SU-DHL-6 (cell line): ENCODE results near the gene ARHGAP33.

Experiments used
- H2AFZ ChIP-seq: fragments of 200-600 bp; sonication (generic); 2 replicates; pipeline ENCODE4 v1.6.1; 2014; ENCODE audit warnings: low read depth, mild to moderate bottlenecking, moderate library complexity, mixed read lengths, antibody characterized with exemption, low read length; ENCODE audit not compliant: severe bottlenecking
- H3F3A ChIP-seq: fragments of 200-600 bp; shearing (Covaris generic); 2 replicates; pipeline ENCODE4 v1.6.0; 2016; ENCODE audit warnings: antibody characterized with exemption, mild to moderate bottlenecking; ENCODE audit not compliant: insufficient read depth
- H3K27ac ChIP-seq: fragments of 200-600 bp; sonication (generic); 2 replicates; pipeline ENCODE4 v1.5.1; 2016; ENCODE audit warnings: low read depth, mild to moderate bottlenecking, low read length, moderate library complexity, mixed read lengths
- H3K27me3 ChIP-seq: fragments of 200-600 bp; sonication (generic), shearing (Covaris generic); 2 replicates; pipeline ENCODE4 v1.6.0; 2014; ENCODE audit warnings: mild to moderate bottlenecking, low read length
- H3K36me3 ChIP-seq: fragments of 200-600 bp; sonication (generic); 2 replicates; pipeline ENCODE4 v1.6.1; 2014; ENCODE audit warnings: mild to moderate bottlenecking, low read length, mixed read lengths
- H3K4me2 ChIP-seq: fragments of 300-600, 200-600 bp; shearing (Covaris generic), sonication (generic); 2 replicates; pipeline ENCODE4 v1.6.0; 2014; ENCODE audit warnings: low read length, low read depth, mild to moderate bottlenecking; ENCODE audit not compliant: poor library complexity, severe bottlenecking
- H3K4me3 ChIP-seq: fragments of 200-600 bp; sonication (generic); 2 replicates; pipeline ENCODE4 v1.5.1; 2014; ENCODE audit warnings: antibody characterized with exemption, low read length, mild to moderate bottlenecking, mixed read lengths; ENCODE audit not compliant: insufficient read depth, poor library complexity, severe bottlenecking
- H3K79me2 ChIP-seq: fragments of 200-600 bp; sonication (generic); 2 replicates; pipeline ENCODE4 v1.6.1; 2014; ENCODE audit warnings: mild to moderate bottlenecking, low read length, moderate library complexity; ENCODE audit not compliant: insufficient read depth
- H3K9ac ChIP-seq: fragments of 200-600 bp; sonication (generic); 2 replicates; pipeline ENCODE4 v1.7.0; 2014; ENCODE audit warnings: mild to moderate bottlenecking, low read length
- H3K9me2 ChIP-seq: fragments of 200-600 bp; sonication (generic); replicated peaks from 2 replicates; pipeline ENCODE4 v1.6.1; 2014; ENCODE audit warnings: low read length; ENCODE audit not compliant: insufficient read depth
- H3K9me3 ChIP-seq: fragments of 200-600 bp; sonication (generic); 2 replicates; pipeline ENCODE4 v1.6.1; 2014; ENCODE audit warnings: low read length, mixed read lengths; ENCODE audit not compliant: insufficient read depth
- H4K20me1 ChIP-seq: fragments of 200-600 bp; sonication (generic); 2 replicates; pipeline ENCODE4 v1.6.1; 2014; ENCODE audit warnings: low read depth, mild to moderate bottlenecking, antibody characterized with exemption, low read length, moderate library complexity, mixed read lengths
- EZH2phosphoT487 ChIP-seq: fragments of 200-600 bp; sonication (generic), shearing (Covaris generic); conservative IDR thresholded peaks from 2 replicates; pipeline ENCODE4 v1.6.1; 2018; ENCODE audit warnings: mild to moderate bottlenecking, antibody characterized with exemption, low read length, moderate library complexity, mixed read lengths
- TF ChIP-seq, protein P1 (sequence below): fragments of 200-600 bp; sonication (generic); IDR thresholded peaks from one replicate; pipeline ENCODE4 v1.5.1; 2017; ENCODE audit warnings: antibody characterized with exemption, mild to moderate bottlenecking, low read length, moderate library complexity; ENCODE audit not compliant: insufficient read depth, poor library complexity, severe bottlenecking

ARHGAP33 gene

DNA sequence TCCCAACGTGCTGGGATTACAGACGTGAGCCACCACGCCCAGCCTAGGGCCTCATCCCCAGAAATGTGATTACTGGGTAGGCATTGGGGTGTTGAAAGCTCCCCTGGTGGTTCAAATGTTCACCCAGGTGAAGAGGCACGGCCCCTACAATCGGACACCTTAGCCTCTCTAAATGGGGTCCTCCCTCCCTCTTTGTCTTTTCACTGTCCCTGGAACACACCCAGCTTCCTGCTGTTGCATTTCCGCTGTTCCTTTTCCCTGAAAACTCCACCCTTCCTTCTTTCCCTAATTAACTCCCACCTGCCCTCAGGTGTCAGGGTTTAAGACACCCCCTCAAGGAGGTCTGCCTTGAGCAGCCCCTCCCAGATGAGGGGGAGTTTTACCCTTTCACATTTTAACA is 40.9 kb downstream of the ARHGAP33 start:
- no peaks in the 10 kb centered on the region for H4K20me1 ChIP-seq
- H3K4me3 ChIP-seq, result no peak overlapping the region
- H2AFZ ChIP-seq, result no peak overlapping the region
- H3K9me3 ChIP-seq, result no peaks in the 10 kb centered on the region
- H3K4me2 ChIP-seq, result no peak overlapping the region
- no peak overlapping the region for H3K27ac ChIP-seq
- no peaks in the 10 kb centered on the region for H3K36me3 ChIP-seq
- H3K27me3 ChIP-seq, result no peaks in the 10 kb centered on the region
- H3K9ac ChIP-seq, result no peak overlapping the region
- no peaks in the 10 kb centered on the region for H3K9me2 ChIP-seq
- TF ChIP-seq, protein P1, sequence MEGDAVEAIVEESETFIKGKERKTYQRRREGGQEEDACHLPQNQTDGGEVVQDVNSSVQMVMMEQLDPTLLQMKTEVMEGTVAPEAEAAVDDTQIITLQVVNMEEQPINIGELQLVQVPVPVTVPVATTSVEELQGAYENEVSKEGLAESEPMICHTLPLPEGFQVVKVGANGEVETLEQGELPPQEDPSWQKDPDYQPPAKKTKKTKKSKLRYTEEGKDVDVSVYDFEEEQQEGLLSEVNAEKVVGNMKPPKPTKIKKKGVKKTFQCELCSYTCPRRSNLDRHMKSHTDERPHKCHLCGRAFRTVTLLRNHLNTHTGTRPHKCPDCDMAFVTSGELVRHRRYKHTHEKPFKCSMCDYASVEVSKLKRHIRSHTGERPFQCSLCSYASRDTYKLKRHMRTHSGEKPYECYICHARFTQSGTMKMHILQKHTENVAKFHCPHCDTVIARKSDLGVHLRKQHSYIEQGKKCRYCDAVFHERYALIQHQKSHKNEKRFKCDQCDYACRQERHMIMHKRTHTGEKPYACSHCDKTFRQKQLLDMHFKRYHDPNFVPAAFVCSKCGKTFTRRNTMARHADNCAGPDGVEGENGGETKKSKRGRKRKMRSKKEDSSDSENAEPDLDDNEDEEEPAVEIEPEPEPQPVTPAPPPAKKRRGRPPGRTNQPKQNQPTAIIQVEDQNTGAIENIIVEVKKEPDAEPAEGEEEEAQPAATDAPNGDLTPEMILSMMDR, result no peak
- TF ChIP-seq EZH2phosphoT487, result no peak
- H3K79me2 ChIP-seq, result no peaks in the 10 kb centered on the region
- no peaks in the 10 kb centered on the region for H3F3A ChIP-seq

DNA sequence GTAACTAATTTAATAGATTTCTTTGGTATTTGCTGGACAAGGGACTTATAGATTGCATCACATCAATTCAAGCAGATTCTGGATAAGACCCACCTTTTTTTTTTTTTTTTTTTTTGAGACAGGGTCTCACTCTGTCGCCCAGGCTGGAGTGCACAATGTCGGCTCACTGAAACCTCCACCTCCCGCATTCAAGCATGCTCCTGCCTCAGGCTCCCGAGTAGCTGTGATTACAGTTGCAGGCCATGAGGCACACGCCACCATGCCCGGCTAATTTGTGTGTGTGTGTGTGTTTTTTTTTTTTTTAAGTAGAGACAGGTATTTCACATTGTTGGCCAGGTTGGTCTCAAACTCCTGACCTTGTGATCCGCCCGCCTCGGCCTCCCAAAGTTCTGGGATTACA is 41.5 kb downstream of the ARHGAP33 start:
- no peak overlapping the region for H3K9ac ChIP-seq
- no peak overlapping the region for H3K4me3 ChIP-seq
- no peaks in the 10 kb centered on the region for H3K36me3 ChIP-seq
- H4K20me1 ChIP-seq, result no peaks in the 10 kb centered on the region
- TF ChIP-seq EZH2phosphoT487, result no peak
- TF ChIP-seq, protein P1, result no peak
- H3K4me2 ChIP-seq, result no peak overlapping the region
- no peaks in the 10 kb centered on the region for H3F3A ChIP-seq
- H3K9me3 ChIP-seq, result no peaks in the 10 kb centered on the region
- H3K27me3 ChIP-seq, result no peaks in the 10 kb centered on the region
- H3K79me2 ChIP-seq, result no peaks in the 10 kb centered on the region
- no peak overlapping the region for H2AFZ ChIP-seq
- no peak overlapping the region for H3K27ac ChIP-seq
- no peaks in the 10 kb centered on the region for H3K9me2 ChIP-seq

DNA sequence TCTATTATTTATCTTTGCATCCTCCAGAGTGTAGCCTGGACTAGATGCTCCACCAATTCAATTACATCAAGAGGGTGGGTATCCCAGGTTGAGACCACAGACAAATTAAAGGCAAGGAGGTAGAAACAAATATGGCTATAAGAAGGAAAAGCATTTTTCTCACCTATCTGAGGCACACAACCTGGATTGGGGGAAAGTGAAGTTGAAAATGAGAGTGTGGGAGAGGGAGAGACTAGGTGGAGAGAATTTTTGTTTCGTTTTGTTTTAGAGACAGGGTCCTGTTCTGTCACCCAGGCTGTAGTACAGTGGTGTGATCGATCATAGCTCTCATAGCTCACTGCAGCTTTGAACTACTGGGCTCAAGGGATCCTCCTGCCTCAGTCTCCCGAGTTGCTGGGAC is 43.1 kb downstream of the ARHGAP33 start:
- no peaks in the 10 kb centered on the region for H3K9me2 ChIP-seq

More for the DNA sequence above, 43.1 kb downstream of the ARHGAP33 start:
- Histone ChIP-seq H3K79me2 (no peaks in the 10 kb centered on the region), H3K4me2 (no peak overlapping the region), H3K27me3 (no peaks in the 10 kb centered on the region), H2AFZ (no peak overlapping the region), H3K9ac (no peak overlapping the region), H4K20me1 (no peaks in the 10 kb centered on the region), H3K9me3 (no peaks in the 10 kb centered on the region), H3K4me3 (no peak overlapping the region), H3F3A (no peaks in the 10 kb centered on the region), H3K27ac (no peak overlapping the region), H3K36me3 (no peaks in the 10 kb centered on the region)
- TF ChIP-seq, protein P1, result no peak
- no peak for TF ChIP-seq EZH2phosphoT487
